Pancreas (tissue), 10 donors: ENCODE results near the gene CCL3. TPM values are rescaled to one million over a fixed set of nuclear protein-coding genes. Genes with fewer than 3 reads are reported as not detected.
"Not testable (repeated sequence)": the region's sequence is repeated elsewhere in the genome, so short reads cannot be mapped to it uniquely, and the experiment has no call there.

ENCODE experiments used
- ATAC-seq, 4 donors: fragments of 200-7000 bp; cut with Tn5 transposase; one replicate each; pipeline versions ENCODE4 v1.8.0 to v1.9.1; 2020; ENCODE audit warnings: mild to moderate bottlenecking in 4 of 4, moderate library complexity in 4 of 4
- DNase-seq, 6 donors: peaks; one replicate each; pipeline ENCODE4 v3.0.0-alpha.2; 2020
- FAIRE-seq: peaks from 2 replicates; lab custom pipeline; 2012; peaks lifted over from hg19 to GRCh38; lab: Jason Lieb, UNC
- H3K27ac ChIP-seq, 4 donors: fragments of 200-600 bp; sonication (generic); 1 replicate in 3 of 4; 2 replicates in 1 of 4; pipeline versions ENCODE4 v1.5.0 to v1.8.0; 2020
- H3K27me3 ChIP-seq, 4 donors: fragments of 200-600 bp; one replicate each; pipeline ENCODE4 v1.8.0; 2021
- H3K36me3 ChIP-seq, 3 donors: fragments of 200-600 bp; sonication (generic) in 1 of 3; one replicate each; pipeline versions ENCODE4 v1.5.0 to v1.8.0; 2020 to 2021
- H3K4me1 ChIP-seq, 3 donors: fragments of 200-600 bp; one replicate each; pipeline ENCODE4 v1.8.0; 2021
- H3K4me3 ChIP-seq, 4 donors: fragments of 200-600 bp; sonication (generic) in 2 of 4; one replicate each; pipeline versions ENCODE4 v1.5.0 to v1.8.0; 2020 to 2021
- H3K9me3 ChIP-seq, 4 donors: fragments of 200-600 bp; one replicate each; pipeline ENCODE4 v1.8.0; 2021
- CTCF ChIP-seq, 4 donors: fragments of 200-600 bp; sonication (generic) in 3 of 4; IDR thresholded peaks; one replicate each; pipeline versions ENCODE4 v1.5.0 to v1.8.0; 2021; ENCODE audit warnings: antibody characterized with exemption in 4 of 4
- WGBS, 2 donors: extraction: QIAGEN DNeasy Blood & Tissue Kit; methylation state at CpG; one replicate each; pipeline ENCODE4 v1.1.7; 2013; 5-methylcytosine and 5-hydroxymethylcytosine counted together
- intact Hi-C, 3 donors: fragments of 100-400 bp; cut with DNase I; formaldehyde crosslinking; loops; one replicate each; pipeline versions ENCODE4 v1.11.1 to v1.14.2; 2022
- polyA plus RNA-seq, 2 donors: library from polyadenylated mRNA; stranded (reverse); fragments of 200-250 nt; gene quantifications; one replicate each; pipeline ENCODE4 v1.2.3, GENCODE V29; 2013
- total RNA-seq, 6 donors: library from RNA; stranded (reverse); fragmentation: NEBNext Ultra II Directional in 4 of 6; extraction: Animal tissue kit (Norgen Biotek cat#: 25700) in 4 of 6; gene quantifications; one replicate each; pipeline versions ENCODE4 v1.2.1 to v1.2.4, GENCODE V29; 2021 to 2023
- donor health status: healthy with polysubstance abuse.
- donor health status: DM: no; HTN: no; CAD: no; lungs with moderate emphysema.
- donor health status: DM: no; HTN: no; CAD: no.
- donor health status: control.
- donor health status: control.
- donor health status: Bipolar disorder and iron deficiency.
- donor health status: DM: yes; HTN: yes; CAD: no.
- donor health status: DM: no; HTN: no; CAD: no.
- donor health status: DM: no; HTN: no; CAD: no.
- donor health status: DM: yes; HTN: yes; CAD: no.

Gene CCL3
- total and polyA plus RNA-seq, 8 donors, result 0.28 to 3.5 (median 0.99) TPM

GRCh38 chr17:36089339-36089865 is 541 bp downstream of the CCL3 start:
- no peak for TF ChIP-seq CTCF (IDR thresholded peaks at IDR 0.05)
- DNase-seq (no peak), ATAC-seq (no peak), FAIRE-seq (no peak)
- H3K4me1 ChIP-seq, result no peaks in the 10 kb centered on the region
- 40 to 54% methylated on average over 4 of the region's 4 CpGs for WGBS, 2 donors
- H3K27me3 ChIP-seq, result no peaks in the 10 kb centered on the region
- H3K4me3 ChIP-seq, result no peak overlapping the region
- intact Hi-C loops, result no loop called here
- no peak overlapping the region for H3K27ac ChIP-seq
- H3K9me3 ChIP-seq, result no peaks in the 10 kb centered on the region
- no peaks in the 10 kb centered on the region for H3K36me3 ChIP-seq

- Histone ChIP-seq H3K9me3 (no peaks in the 10 kb centered on the region), H3K4me1 (no peaks in the 10 kb centered on the region), H3K27me3 (no peaks in the 10 kb centered on the region), H3K36me3 (no peaks in the 10 kb centered on the region), H3K27ac (no peak overlapping the region), H3K4me3 (no peak overlapping the region)
- intact Hi-C loops, result no loop called here
- WGBS, 2 donors, result 78 to 80% methylated on average over 14 of the region's 14 CpGs
- no peak for FAIRE-seq
- ATAC-seq, result no peak
- no peak for DNase-seq
- no peak for TF ChIP-seq CTCF (IDR thresholded peaks at IDR 0.05)
These were observed 1.1 kb downstream of the CCL3 start for GRCh38 chr17:36088670-36089338.

DNA sequence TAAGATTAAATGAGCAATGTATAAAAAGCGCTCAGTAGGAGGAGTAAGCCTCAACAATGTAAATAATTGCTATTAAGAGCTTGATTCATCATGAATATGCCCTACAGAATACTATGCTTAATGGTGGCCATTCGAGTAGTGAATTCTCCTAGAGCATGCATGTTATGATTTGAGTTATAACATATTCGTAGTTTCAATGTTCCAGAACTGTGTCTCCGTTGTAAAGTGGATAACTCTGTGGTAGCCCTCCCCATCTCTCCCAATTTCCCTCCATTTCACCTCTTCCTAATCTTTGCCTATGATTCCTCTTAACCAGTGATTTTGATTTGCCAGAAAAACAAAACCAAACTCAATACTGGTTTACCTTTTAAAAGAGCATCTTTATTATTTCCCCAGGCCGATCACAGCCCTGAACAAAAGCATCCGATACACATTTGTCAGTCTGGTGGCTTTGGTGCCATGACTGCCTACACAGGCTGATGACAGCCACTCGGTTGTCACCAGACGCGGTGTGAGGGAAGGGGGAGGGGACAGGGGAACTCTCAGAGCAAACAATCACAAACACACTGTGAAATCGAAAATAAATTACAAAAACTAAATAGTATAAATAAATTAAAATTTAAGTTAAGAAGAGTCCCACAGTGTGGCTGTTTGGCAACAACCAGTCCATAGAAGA is 1.9 kb downstream of the CCL3 start:
- H3K36me3 ChIP-seq, DNase-seq, intact Hi-C loops, H3K4me1 ChIP-seq, H3K27ac ChIP-seq, H3K4me3 ChIP-seq, H3K27me3 ChIP-seq, FAIRE-seq, ATAC-seq, H3K9me3 ChIP-seq: not testable (repeated sequence)
- WGBS, 2 donors, result 65 to 70% methylated on average over 9 to 10 of the region's 10 CpGs

DNA sequence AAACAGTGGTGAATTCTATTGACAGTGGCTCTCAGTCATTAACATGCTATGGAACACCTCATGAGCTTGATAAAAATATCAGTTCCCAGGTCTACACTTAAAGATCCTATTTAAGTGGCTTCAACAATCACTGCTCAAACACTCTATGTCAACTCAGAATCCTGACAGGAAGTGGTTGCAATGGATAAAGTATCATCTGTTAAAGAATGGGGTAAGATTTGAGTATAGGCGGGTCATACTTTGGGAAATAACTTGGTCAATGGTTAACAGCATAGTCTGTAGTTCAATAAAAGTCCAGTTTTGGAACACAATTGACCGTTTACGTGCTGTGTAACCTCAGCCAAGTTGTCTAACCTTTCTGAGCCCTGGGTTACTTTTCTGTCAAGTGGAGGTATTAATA is 2.5 kb downstream of the CCL3 start:
- DNase-seq, H3K27ac ChIP-seq, H3K27me3 ChIP-seq, FAIRE-seq, H3K36me3 ChIP-seq, H3K9me3 ChIP-seq, H3K4me3 ChIP-seq, H3K4me1 ChIP-seq, intact Hi-C loops, ATAC-seq: not testable (repeated sequence)
- no CpG with 5 or more reads among the region's 3 CpGs for WGBS, 2 donors

DNA sequence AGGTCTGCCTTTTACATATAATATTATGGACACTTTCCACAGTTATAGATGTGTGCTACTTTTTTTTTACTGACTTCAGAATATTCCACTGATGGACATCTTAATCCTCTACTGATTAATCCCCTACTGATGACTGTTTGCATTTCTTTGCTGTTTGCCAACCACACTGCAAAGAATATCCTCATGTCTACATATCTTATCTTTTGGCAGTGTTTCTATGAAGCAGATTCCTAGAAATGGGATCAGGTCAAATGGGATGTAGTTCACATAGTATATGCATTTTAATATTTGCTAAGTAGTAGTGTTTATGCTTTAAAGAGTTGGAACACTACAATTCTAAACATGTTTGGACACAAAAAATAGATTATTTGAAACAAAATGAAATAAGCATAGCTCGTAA is 3.2 kb downstream of the CCL3 start:
- H3K27ac ChIP-seq, result no peak overlapping the region
- DNase-seq, result no peak
- H3K4me3 ChIP-seq, result no peak overlapping the region
- WGBS, 2 donors, result 39 to 50% methylated on average over 1 of the region's 1 CpG
- FAIRE-seq, result no peak
- no peaks in the 10 kb centered on the region for H3K27me3 ChIP-seq
- intact Hi-C loops, result no loop called here
- no peaks in the 10 kb centered on the region for H3K36me3 ChIP-seq
- H3K9me3 ChIP-seq, result no peaks in the 10 kb centered on the region
- no peak for ATAC-seq
- no peak for TF ChIP-seq CTCF (IDR thresholded peaks at IDR 0.05)
- no peaks in the 10 kb centered on the region for H3K4me1 ChIP-seq

- Histone ChIP-seq H3K9me3 (no peaks in the 10 kb centered on the region), H3K27ac (no peak overlapping the region), H3K4me3 (no peak overlapping the region), H3K36me3 (no peaks in the 10 kb centered on the region), H3K27me3 (no peaks in the 10 kb centered on the region), H3K4me1 (no peaks in the 10 kb centered on the region)
- peak in 3 of 4 donors; percentile 45 to 63 (median 61) for ATAC-seq
- FAIRE-seq, result no peak
- intact Hi-C loops, result no loop called here
- WGBS, 2 donors, result 9 to 11% methylated on average over 1 of the region's 1 CpG
- TF ChIP-seq CTCF (IDR thresholded peaks at IDR 0.05), result no peak
- DNase-seq, result no peak
These were observed 4.2 kb downstream of the CCL3 start for GRCh38 chr17:36085765-36086164.

- intact Hi-C loops, H3K36me3 ChIP-seq, H3K4me1 ChIP-seq, ATAC-seq, FAIRE-seq, H3K4me3 ChIP-seq, H3K9me3 ChIP-seq, H3K27ac ChIP-seq, H3K27me3 ChIP-seq, DNase-seq: not testable (repeated sequence)
- 65 to 77% methylated on average over 2 of the region's 2 CpGs for WGBS, 2 donors
These were observed 6.3 kb downstream of the CCL3 start for GRCh38 chr17:36083691-36084090.

GRCh38 chr17:36082482-36083120 is 7.3 kb downstream of the CCL3 start:
- DNase-seq, intact Hi-C loops, H3K9me3 ChIP-seq, H3K27ac ChIP-seq, FAIRE-seq, H3K4me3 ChIP-seq, H3K36me3 ChIP-seq, H3K27me3 ChIP-seq, H3K4me1 ChIP-seq: not testable (repeated sequence)
- peak in 3 of 4 donors; percentile 44 to 76 (median 71) for ATAC-seq
- WGBS, 2 donors, result 47 to 58% methylated on average over 8 of the region's 8 CpGs
